ENCODE results near the gene ATG101. TPM values are rescaled to one million over a fixed set of nuclear protein-coding genes. Genes with fewer than 3 reads are reported as not detected.
A peak's percentile ranks its signal among the peaks of the same experiment; 100 is the strongest.

The ATG101 gene
- total RNA-seq, 1 experiment from 2014 or later, result 92.1 TPM

- no peak for DNase-seq (ENCODE audit: extremely low read depth, low read depth)
These were observed 28.1 kb upstream of the ATG101 start for GRCh38 chr12:52041695-52042123.

- DNase-seq (ENCODE audit: extremely low read depth, low read depth), result no peak
These were observed 26.9 kb upstream of the ATG101 start for GRCh38 chr12:52042706-52043385.

GRCh38 chr12:52043386-52044212 is 26.2 kb upstream of the ATG101 start:
- DNase-seq (ENCODE audit: extremely low read depth, low read depth), result no peak

- DNase-seq (ENCODE audit: extremely low read depth, low read depth), result no peak
These were observed 25.3 kb upstream of the ATG101 start for GRCh38 chr12:52044292-52044983.

- DNase-seq (ENCODE audit: extremely low read depth, low read depth), result no peak
These were observed 24.0 kb upstream of the ATG101 start for GRCh38 chr12:52045794-52046199.

GRCh38 chr12:52046859-52047258 is 22.9 kb upstream of the ATG101 start:
- DNase-seq (ENCODE audit: extremely low read depth, low read depth), result no peak

- DNase-seq (ENCODE audit: extremely low read depth, low read depth), result no peak
These were observed 20.5 kb upstream of the ATG101 start for GRCh38 chr12:52049286-52049685.

GRCh38 chr12:52049688-52050087 is 20.1 kb upstream of the ATG101 start:
- DNase-seq (ENCODE audit: extremely low read depth, low read depth), result no peak

GRCh38 chr12:52050116-52050757 is 19.5 kb upstream of the ATG101 start:
- DNase-seq (ENCODE audit: extremely low read depth, low read depth), result no peak

GRCh38 chr12:52050758-52051541 is 18.8 kb upstream of the ATG101 start, which contains the start of gene NR4A1:
NR4A1 (plus strand) TSS chr12:52051442; CDS start chr12:52054329, 2,887 bp downstream.
- peak; percentile 96 for DNase-seq (ENCODE audit: extremely low read depth, low read depth)

GRCh38 chr12:52052468-52053186 is 17.2 kb upstream of the ATG101 start:
- no peak for DNase-seq (ENCODE audit: extremely low read depth, low read depth)

- DNase-seq (ENCODE audit: extremely low read depth, low read depth), result no peak
These were observed 16.1 kb upstream of the ATG101 start for GRCh38 chr12:52053536-52054209.

GRCh38 chr12:52054231-52054832 is 15.4 kb upstream of the ATG101 start:
- no peak for DNase-seq (ENCODE audit: extremely low read depth, low read depth)

GRCh38 chr12:52054833-52055730 is 14.7 kb upstream of the ATG101 start:
- no peak for DNase-seq (ENCODE audit: extremely low read depth, low read depth)

GRCh38 chr12:52055731-52056711 is 13.8 kb upstream of the ATG101 start:
- no peak for DNase-seq (ENCODE audit: extremely low read depth, low read depth)
